SK-N-SH (cell line): Measurements from ENCODE around the gene RNF150. TPM values are rescaled to one million over a fixed set of nuclear protein-coding genes. Genes with fewer than 3 reads are reported as not detected.
A peak's percentile ranks its signal among the peaks of the same experiment; 100 is the strongest.

Experiments used
- CTCF ChIA-PET: fragments of 300-600, 350-600 bp; formaldehyde crosslinking; extraction: SDS; loops from one replicate; lab custom pipeline; 2021; lab: Yijun Ruan, JAX
- POLR2A ChIA-PET: fragments of 350-600 bp; sonication (Branson Sonifier 250); formaldehyde crosslinking; extraction: SDS; loops from one replicate; lab custom pipeline; 2020; ENCODE audit warnings: antibody characterized with exemption, inconsistent platforms; lab: Yijun Ruan, JAX
- DNase-seq: peaks from one replicate; pipeline ENCODE4 v3.0.0; 2012
- H2AFZ ChIP-seq: fragments of 200-600 bp; sonication (generic); 2 replicates; pipeline ENCODE4 v1.8.1; 2016; ENCODE audit warnings: antibody characterized with exemption, mild to moderate bottlenecking, low read depth
- H3F3A ChIP-seq: fragments of 200-600 bp; sonication (generic); replicated peaks from 2 replicates; pipeline ENCODE3; 2016; ENCODE audit warnings: antibody characterized with exemption, mild to moderate bottlenecking; ENCODE audit not compliant: insufficient read depth
- H3K27ac ChIP-seq, 2 experiments: fragments of 200-500 bp in 1 of 2; fragments of 200-600 bp in 1 of 2; sonication (Bioruptor generic) in 1 of 2; sonication (generic), shearing (Covaris generic) in 1 of 2; 2 replicates each; pipeline versions ENCODE4 v1.5.1 to v1.6.1; 2014 to 2016; ENCODE audit warnings: low read depth in 2 of 2, inconsistent platforms in 1 of 2, low read length in 1 of 2, mild to moderate bottlenecking in 1 of 2, mixed read lengths in 1 of 2
- H3K27me3 ChIP-seq: fragments of 200-600 bp; sonication (generic), shearing (Covaris generic); 2 replicates; pipeline ENCODE4 v1.6.1; 2016; ENCODE audit warnings: mixed run types; ENCODE audit not compliant: insufficient read depth
- H3K36me3 ChIP-seq, 2 experiments: fragments of 200-500 bp in 1 of 2; fragments of 200-600 bp in 1 of 2; sonication (Bioruptor generic) in 1 of 2; sonication (generic) in 1 of 2; replicated peaks in 1 of 2; 2 replicates each; pipeline versions ENCODE3 to v1.5.1; 2014 to 2016; ENCODE audit warnings: low read length in 1 of 2, mild to moderate bottlenecking in 1 of 2; ENCODE audit not compliant: insufficient read depth in 2 of 2, control insufficient read depth in 1 of 2
- H3K4me1 ChIP-seq, 2 experiments: fragments of 200-500 bp in 1 of 2; fragments of 200-600 bp in 1 of 2; sonication (Bioruptor generic) in 1 of 2; sonication (generic), shearing (Covaris generic) in 1 of 2; 2 replicates each; pipeline versions ENCODE4 v1.5.1 to v1.6.1; 2014 to 2016; ENCODE audit warnings: low read depth in 1 of 2, low read length in 1 of 2, mixed run types in 1 of 2; ENCODE audit not compliant: insufficient read depth in 2 of 2, control insufficient read depth in 1 of 2
- H3K4me2 ChIP-seq: fragments of 200-600 bp; sonication (generic), shearing (Covaris generic); 2 replicates; pipeline ENCODE4 v1.6.1; 2017; ENCODE audit warnings: mixed run types
- H3K4me3 ChIP-seq, 2 experiments: fragments of 200-500 bp in 1 of 2; fragments of 200-600 bp in 1 of 2; sonication (Bioruptor generic) in 1 of 2; sonication (generic), shearing (Covaris generic) in 1 of 2; 2 replicates each; pipeline versions ENCODE4 v1.5.1 to v1.8.1; 2014 to 2016; ENCODE audit warnings: low read depth in 2 of 2, inconsistent platforms in 1 of 2, low read length in 1 of 2, mild to moderate bottlenecking in 1 of 2, mixed read lengths in 1 of 2, moderate library complexity in 1 of 2
- H3K79me2 ChIP-seq: fragments of 200-600 bp; sonication (generic); 2 replicates; pipeline ENCODE4 v1.8.1; 2017; ENCODE audit warnings: mild to moderate bottlenecking; ENCODE audit not compliant: insufficient read depth
- H3K9ac ChIP-seq: fragments of 200-600 bp; sonication (generic); 2 replicates; pipeline ENCODE4 v1.6.1; 2017; ENCODE audit warnings: mixed run types
- H3K9me2 ChIP-seq: fragments of 200-600 bp; sonication (generic); 2 replicates; pipeline ENCODE4 v1.6.1; 2017; ENCODE audit warnings: mixed run types
- H3K9me3 ChIP-seq: fragments of 200-600 bp; sonication (generic); 2 replicates; pipeline ENCODE4 v1.6.1; 2017; ENCODE audit warnings: mixed run types, mild to moderate bottlenecking, moderate library complexity
- H4K20me1 ChIP-seq: fragments of 200-600 bp; sonication (generic); 2 replicates; pipeline ENCODE4 v1.6.1; 2017; ENCODE audit warnings: mild to moderate bottlenecking, mixed run types; ENCODE audit not compliant: insufficient read depth
- CHD2 ChIP-seq: fragments of 150-350 bp; IDR thresholded peaks from 2 replicates; pipeline ENCODE4 v1.6.1; 2018; ENCODE audit warnings: low read length; ENCODE audit not compliant: partially characterized antibody
- ELF1 ChIP-seq: IDR thresholded peaks from 2 replicates; pipeline ENCODE4 v1.4.0; 2012
- EP300 ChIP-seq, 2 experiments: IDR thresholded peaks; 2 replicates each; pipeline versions ENCODE4 v1.4.0 to v1.6.1; 2012; ENCODE audit warnings: borderline replicate concordance in 1 of 2, low read depth in 1 of 2, low read length in 1 of 2
- FOSL2 ChIP-seq: IDR thresholded peaks from 2 replicates; pipeline ENCODE4 v1.4.0; 2012; ENCODE audit warnings: low read depth, mild to moderate bottlenecking, moderate library complexity, borderline replicate concordance
- FOXJ3 ChIP-seq: sonication (generic); formaldehyde crosslinking; IDR thresholded peaks from 2 replicates; pipeline ENCODE4 v1.5.1; 2020; ENCODE audit warnings: mild to moderate bottlenecking, missing genetic modification reagents
- FOXM1 ChIP-seq: IDR thresholded peaks from 2 replicates; pipeline ENCODE4 v1.4.0; 2012; ENCODE audit warnings: low read depth, mild to moderate bottlenecking
- GABPA ChIP-seq: IDR thresholded peaks from 2 replicates; pipeline ENCODE4 v1.4.0; 2012; ENCODE audit warnings: low read depth, mild to moderate bottlenecking
- IRF3 ChIP-seq: fragments of 150-350 bp; IDR thresholded peaks from 2 replicates; pipeline ENCODE4 v1.6.1; 2016; ENCODE audit warnings: mild to moderate bottlenecking, low read depth, low read length
- JUND ChIP-seq: IDR thresholded peaks from 2 replicates; pipeline ENCODE4 v1.4.0; 2012
- MXI1 ChIP-seq: IDR thresholded peaks from 2 replicates; pipeline ENCODE4 v1.6.1; 2012; ENCODE audit warnings: mild to moderate bottlenecking, low read depth, low read length, improper control_type of control experiment
- NRF1 ChIP-seq: IDR thresholded peaks from 2 replicates; pipeline ENCODE4 v1.6.1; 2012; ENCODE audit warnings: low read depth, mild to moderate bottlenecking, low read length
- PBX3 ChIP-seq: IDR thresholded peaks from 2 replicates; pipeline ENCODE4; 2012
- RFX5 ChIP-seq: IDR thresholded peaks from 2 replicates; pipeline ENCODE4 v1.6.1; 2012; ENCODE audit warnings: mild to moderate bottlenecking, improper control_type of control experiment, low read length
- RXRA ChIP-seq: IDR thresholded peaks from 2 replicates; pipeline ENCODE4 v1.4.0; 2012; ENCODE audit warnings: low read depth, mild to moderate bottlenecking, borderline replicate concordance
- SIN3A ChIP-seq: IDR thresholded peaks from 2 replicates; pipeline ENCODE4 v1.6.1; 2012; ENCODE audit warnings: low read depth, mild to moderate bottlenecking, low read length, moderate library complexity, borderline replicate concordance
- SMC3 ChIP-seq: IDR thresholded peaks from 2 replicates; pipeline ENCODE4 v1.6.1; 2012; ENCODE audit warnings: low read depth, low read length, improper control_type of control experiment
- TAF1 ChIP-seq: IDR thresholded peaks from 2 replicates; pipeline ENCODE4 v1.6.1; 2012; ENCODE audit warnings: low read depth, mild to moderate bottlenecking, low read length, moderate library complexity, borderline replicate concordance
- TCF12 ChIP-seq: IDR thresholded peaks from 2 replicates; pipeline ENCODE4 v1.4.0; 2012
- USF2 ChIP-seq: fragments of 150-350 bp; IDR thresholded peaks from 2 replicates; pipeline ENCODE4 v1.6.1; 2017; ENCODE audit warnings: antibody characterized with exemption, low read length, low read depth, borderline replicate concordance
- YY1 ChIP-seq: IDR thresholded peaks from 2 replicates; pipeline ENCODE4 v1.4.0; 2012; ENCODE audit warnings: low read depth, mild to moderate bottlenecking
- WGBS: methylation state at CpG from one replicate; pipeline ENCODE4 v1.1.6; 2017; ENCODE audit warnings: low lambda C conversion rate; 5-methylcytosine and 5-hydroxymethylcytosine counted together
- polyA plus RNA-seq, 3 experiments: library from polyadenylated mRNA; depleted of rRNA; stranded (reverse); fragments of >200 nt; gene quantifications; 2 replicates each; pipeline ENCODE4 v1.2.3, GENCODE V29; 2012
- TF ChIP-seq, protein P1 (sequence below): IDR thresholded peaks from 2 replicates; pipeline ENCODE4 v1.4.0; 2012; ENCODE audit warnings: low read depth, borderline replicate concordance
- TF ChIP-seq, protein P2 (sequence below): IDR thresholded peaks from 2 replicates; pipeline ENCODE4 v1.4.0; 2012; ENCODE audit warnings: low read depth

RNF150 gene
- polyA plus RNA-seq, 1 of the 3 experiments (the other 2 are of a cell fraction) = 5.8 TPM

DNA sequence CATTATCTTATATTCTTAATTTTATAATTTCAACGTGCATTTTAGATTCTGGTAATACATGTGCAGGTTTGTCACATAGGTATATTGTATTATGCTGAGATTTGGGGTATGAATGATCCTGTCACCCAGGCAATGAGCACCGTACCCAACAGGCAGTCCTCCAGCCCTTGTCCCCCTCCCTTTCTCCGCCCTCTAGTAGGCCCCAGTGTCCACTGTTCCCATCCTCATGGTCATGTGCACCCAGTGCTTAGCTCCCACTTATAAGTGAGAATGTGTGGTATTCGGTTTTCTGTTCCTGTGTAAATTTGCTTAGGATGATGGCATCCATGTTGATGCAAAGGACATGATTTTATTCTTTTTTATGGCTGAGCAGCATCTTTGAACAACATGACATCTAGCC is 70.6 kb downstream of the RNF150 start (continued):
- TF ChIP-seq FOXM1 (no peak), EP300 (IDR thresholded peaks at IDR 0.05; ENCODE audit: borderline replicate concordance in 1 of 2, low read depth in 1 of 2, low read length in 1 of 2) (no peak), IRF3 (no peak), SIN3A (no peak), YY1 (no peak)
- TF ChIP-seq, all 33 proteins: peak for 0

DNA sequence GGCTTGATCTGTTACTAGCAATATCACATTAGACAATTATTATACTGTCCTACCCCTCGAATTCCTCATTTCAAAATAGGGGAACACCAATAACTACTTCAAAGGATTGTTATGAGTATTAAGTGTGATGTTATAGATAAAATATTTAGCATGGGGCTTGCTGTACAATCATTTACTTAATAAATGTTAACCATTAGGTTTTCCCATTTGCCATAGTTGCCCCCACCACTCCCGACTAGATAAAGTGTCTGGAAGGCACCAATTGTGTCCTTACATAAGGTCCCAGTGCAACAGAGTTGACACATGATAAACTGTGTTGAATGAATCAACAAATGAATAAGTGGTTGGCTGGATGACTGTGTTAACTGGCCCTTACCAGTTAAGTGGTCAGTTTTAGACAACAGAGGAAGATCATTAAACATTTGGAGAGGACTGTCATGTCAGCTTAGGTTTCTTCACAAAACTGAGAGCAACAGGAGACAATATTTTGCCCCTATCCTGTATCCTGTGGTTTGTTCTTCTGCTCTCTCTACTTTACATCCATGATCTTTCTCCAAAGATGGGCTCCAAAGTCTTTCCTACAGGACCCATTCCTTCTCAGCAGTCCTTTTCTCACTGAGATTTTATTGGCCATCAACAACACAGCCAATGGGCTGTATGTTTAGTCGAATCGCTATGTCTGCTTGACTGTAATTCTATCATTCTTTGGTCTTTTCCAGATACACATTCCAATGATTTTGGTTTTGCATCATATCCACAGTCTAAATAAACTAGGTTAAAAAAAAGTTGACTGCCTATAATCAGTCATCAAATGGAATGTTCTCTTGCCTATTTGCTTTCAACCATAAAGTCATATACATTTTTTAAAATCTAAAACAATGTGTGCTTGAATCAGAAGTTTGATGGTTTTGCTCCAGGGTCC is 74.4 kb downstream of the RNF150 start:
- Histone ChIP-seq H3K9me3 (no peaks in the 10 kb centered on the region), H3K4me2 (0 out of 2 replicates have a peak overlapping the region, but pooled peaks have one; percentile 3), H3K4me3 (no peak overlapping the region), H4K20me1 (no peaks in the 10 kb centered on the region), H3K9ac (no peak overlapping the region), H3K9me2 (no peaks in the 10 kb centered on the region), H3K27ac (peak overlapping the region in 1 of 2 experiments; percentile 39; a peak in 3 of 4 replicates), H3F3A (peaks cover 25% of the 10 kb centered on the region), H2AFZ (no peak overlapping the region), H3K36me3 (peaks cover 0 to 5% of the 10 kb centered on the region in 2 experiments), H3K4me1 (peaks cover 0 to 2% of the 10 kb centered on the region in 2 experiments; a peak in 3 of 4 replicates), H3K79me2 (peaks cover 79% of the 10 kb centered on the region), H3K27me3 (no peaks in the 10 kb centered on the region)
- ChIA-PET POLR2A (no interaction called here), CTCF (no interaction called here)
- 75% methylated on average over 4 of the region's 4 CpGs for WGBS
- peak in 1 of 2 experiments; percentile 49; a peak in 1 of 4 replicates for TF ChIP-seq EP300 (IDR thresholded peaks at IDR 0.05; ENCODE audit: borderline replicate concordance in 1 of 2, low read depth in 1 of 2, low read length in 1 of 2)
- no peak for TF ChIP-seq FOXJ3
- TF ChIP-seq JUND = no peak; the same call in 1 of the 2 replicates
- no peak for TF ChIP-seq USF2
- no peak for TF ChIP-seq RFX5
- TF ChIP-seq, protein P1, sequence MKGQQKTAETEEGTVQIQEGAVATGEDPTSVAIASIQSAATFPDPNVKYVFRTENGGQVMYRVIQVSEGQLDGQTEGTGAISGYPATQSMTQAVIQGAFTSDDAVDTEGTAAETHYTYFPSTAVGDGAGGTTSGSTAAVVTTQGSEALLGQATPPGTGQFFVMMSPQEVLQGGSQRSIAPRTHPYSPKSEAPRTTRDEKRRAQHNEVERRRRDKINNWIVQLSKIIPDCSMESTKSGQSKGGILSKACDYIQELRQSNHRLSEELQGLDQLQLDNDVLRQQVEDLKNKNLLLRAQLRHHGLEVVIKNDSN = no peak
- TF ChIP-seq ELF1 = no peak
- no peak for TF ChIP-seq SMC3
- no peak for TF ChIP-seq YY1
- TF ChIP-seq FOSL2 = peak; percentile 31; the same call in 1 of the 2 replicates
- peak; percentile 70 for TF ChIP-seq TCF12
- no peak for TF ChIP-seq CHD2
- TF ChIP-seq MXI1 = no peak
- TF ChIP-seq TAF1 = no peak
- TF ChIP-seq NRF1 = no peak
- TF ChIP-seq SIN3A = no peak
- TF ChIP-seq PBX3 = peak; percentile 30; the same call in 1 of the 2 replicates
- TF ChIP-seq GABPA = no peak
- no peak for TF ChIP-seq RXRA
- TF ChIP-seq, protein P2, sequence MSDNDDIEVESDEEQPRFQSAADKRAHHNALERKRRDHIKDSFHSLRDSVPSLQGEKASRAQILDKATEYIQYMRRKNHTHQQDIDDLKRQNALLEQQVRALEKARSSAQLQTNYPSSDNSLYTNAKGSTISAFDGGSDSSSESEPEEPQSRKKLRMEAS = no peak
- DNase-seq = no peak
